GM21528 (cell line): ENCODE data around the gene UBL4B.
"Not testable (repeated sequence)": the region's sequence is repeated elsewhere in the genome, so short reads cannot be mapped to it uniquely, and the experiment has no call there.

Experiments
- ATAC-seq: cut with Tn5 transposase; IDR thresholded peaks from one replicate; pipeline ENCODE4 v1.9.1; 2021; ENCODE audit warnings: mild to moderate bottlenecking, moderate library complexity; ENCODE audit not compliant: unreplicated experiment, low FRiP score

The UBL4B gene, protein sequence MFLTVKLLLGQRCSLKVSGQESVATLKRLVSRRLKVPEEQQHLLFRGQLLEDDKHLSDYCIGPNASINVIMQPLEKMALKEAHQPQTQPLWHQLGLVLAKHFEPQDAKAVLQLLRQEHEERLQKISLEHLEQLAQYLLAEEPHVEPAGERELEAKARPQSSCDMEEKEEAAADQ

GRCh38 chr1:110112143-110112542 lies at the start of gene UBL4B:
Gene UBL4B, plus strand, starts transcription at chr1:110112443. Its CDS starts 92 bp downstream, at chr1:110112535.
- no peak for ATAC-seq

DNA sequence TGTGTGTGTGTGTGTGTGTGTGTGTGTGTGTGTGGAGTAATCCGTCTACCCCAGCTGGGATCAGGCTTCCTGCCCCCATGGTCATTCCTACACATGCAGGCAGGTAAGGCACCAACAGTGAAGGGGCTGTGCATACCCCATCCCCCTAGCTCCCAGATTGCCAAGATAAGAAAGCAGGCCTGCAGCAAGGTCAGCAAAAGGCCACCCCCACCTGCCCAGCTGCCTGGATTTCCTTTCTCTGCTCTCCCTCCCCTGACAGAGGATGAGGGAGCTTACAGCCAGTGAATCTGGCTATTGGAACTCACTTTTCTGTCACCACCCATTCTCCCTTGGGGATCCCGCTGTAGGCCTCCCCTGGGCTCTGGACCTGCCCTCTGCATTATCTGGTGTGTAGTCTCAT lies 49.6 kb upstream of the UBL4B start:
- no peak for ATAC-seq

- no peak for ATAC-seq
Measured at GRCh38 chr1:110063781-110064180, 48.5 kb upstream of the UBL4B start.

GRCh38 chr1:110064576-110065337 lies 47.5 kb upstream of the UBL4B start:
- no peak for ATAC-seq

- ATAC-seq, result no peak
Measured at GRCh38 chr1:110065841-110066240, 46.4 kb upstream of the UBL4B start.

DNA sequence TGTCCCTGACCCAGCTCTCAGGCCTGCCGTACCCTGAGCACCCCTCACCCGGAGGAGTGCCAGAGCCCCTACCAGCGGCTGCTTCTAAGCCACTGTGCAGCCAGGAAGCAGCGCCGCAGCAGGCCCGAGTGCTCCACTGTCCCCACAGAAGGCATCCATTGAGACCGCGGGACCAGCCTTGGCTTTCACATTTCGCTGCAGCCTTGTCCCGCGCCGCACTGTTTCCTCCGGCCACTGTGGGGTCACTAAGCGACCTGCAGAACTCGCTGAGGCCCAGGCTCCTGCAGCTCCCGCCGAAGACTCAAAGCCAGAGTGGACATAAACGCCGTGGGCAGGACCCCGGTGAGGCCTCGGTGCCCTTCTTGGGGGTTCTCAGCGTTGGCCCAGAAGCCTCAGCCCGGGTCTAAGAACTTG lies 44.8 kb upstream of the UBL4B start:
- ATAC-seq, result no peak

- no peak for ATAC-seq
Measured at GRCh38 chr1:110067893-110068645, 44.2 kb upstream of the UBL4B start.

- no peak for ATAC-seq
Measured at GRCh38 chr1:110068646-110069403, 43.4 kb upstream of the UBL4B start.

DNA sequence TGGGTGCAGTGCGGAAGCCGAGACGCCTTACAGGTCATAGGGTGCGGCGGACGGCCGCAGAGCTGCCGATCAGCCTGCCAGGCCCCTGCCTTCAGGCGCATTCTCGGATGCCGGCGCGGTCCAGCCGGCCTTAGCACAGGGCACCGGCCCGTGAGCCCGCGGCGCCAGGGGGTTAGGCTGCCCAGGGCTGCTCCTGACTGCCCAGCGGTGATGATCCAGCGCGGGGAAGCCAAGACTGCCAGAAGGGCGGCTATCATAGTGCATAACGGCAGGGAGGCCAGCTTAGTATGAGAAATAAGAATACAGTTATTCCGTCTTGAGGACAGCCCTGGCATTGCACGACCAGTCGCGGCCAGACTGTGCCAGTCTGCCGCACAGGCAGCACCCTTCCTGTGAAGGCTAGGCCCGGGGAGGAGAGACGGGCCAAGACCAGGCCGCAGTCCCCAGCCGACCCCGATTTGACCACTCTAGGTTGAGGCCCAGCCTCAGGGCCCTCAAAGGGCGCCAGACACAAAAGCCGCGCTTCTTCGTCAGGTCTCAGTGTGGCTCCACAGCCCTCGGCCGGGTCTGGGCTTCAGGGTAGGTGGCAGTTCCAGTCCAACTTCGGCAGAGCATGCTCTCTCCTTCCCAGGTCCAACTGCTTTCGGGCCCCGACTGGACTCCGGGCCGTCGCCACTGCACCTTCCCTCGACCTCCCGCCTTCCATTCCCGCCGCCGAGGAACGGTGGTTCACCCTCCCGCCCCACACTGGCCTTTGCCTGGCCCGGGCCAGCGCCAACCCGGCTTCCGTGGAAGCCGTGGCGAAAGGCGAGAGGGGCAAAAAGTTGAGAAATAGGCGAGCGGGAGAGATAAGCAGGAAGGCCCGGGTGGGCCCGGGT lies 42.6 kb upstream of the UBL4B start:
- no peak for ATAC-seq

DNA sequence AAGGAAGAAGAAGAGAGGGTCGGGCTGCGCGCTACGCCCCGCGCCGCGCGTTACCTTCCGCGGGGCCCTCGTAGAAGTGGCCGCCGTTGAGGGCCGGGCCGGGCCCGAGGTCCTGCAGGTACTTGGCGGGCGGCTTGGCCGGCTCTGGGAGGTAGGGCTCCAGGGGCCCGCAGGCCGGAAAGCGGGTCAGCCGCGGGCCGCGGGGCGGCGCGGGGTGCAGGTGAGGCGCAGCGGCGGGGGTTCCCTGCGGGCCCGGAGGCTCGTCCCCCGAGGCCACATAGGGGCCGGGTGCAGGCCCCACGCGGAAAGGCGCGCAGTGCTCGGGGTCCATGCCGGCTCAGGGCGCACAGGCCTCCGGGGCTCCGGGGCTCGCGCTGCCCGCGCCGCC lies 42.0 kb upstream of the UBL4B start:
- ATAC-seq, result no peak

DNA sequence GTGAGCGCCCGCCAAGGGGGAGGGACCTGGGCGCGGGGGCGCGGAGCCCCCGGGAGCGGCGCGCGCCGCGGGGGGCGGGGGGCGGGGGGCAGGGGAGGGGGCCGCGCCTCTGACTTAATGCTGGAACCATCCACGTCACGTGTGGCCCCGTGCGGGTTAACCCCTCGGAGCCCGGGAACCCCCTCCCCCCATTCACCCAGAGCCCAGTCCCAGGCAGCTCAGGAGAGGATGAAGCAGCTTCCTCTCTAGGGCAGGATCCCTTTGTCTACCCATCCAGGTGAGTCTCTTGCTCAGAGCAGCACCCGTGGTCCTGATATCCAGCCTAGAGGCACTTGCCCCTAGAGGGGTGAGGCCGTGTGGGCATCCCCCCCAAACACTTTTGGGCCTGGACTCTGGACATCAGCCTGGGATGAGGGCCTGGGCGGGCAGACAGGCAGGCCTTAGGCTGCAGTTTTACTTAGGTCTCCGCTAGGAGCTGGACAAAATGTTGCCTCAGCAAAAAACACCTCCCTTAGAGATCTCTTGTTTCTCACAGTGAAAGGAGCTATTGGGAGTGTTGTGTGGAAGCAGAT lies 41.5 kb upstream of the UBL4B start, which contains the start of gene ALX3:
ALX3 (minus strand) TSS at position 2 of the 572 bp plus-strand sequence. CDS start 60 bp downstream, outside the sequence.
- no peak for ATAC-seq

- ATAC-seq, result no peak
Measured at GRCh38 chr1:110074166-110074565, 38.1 kb upstream of the UBL4B start.

DNA sequence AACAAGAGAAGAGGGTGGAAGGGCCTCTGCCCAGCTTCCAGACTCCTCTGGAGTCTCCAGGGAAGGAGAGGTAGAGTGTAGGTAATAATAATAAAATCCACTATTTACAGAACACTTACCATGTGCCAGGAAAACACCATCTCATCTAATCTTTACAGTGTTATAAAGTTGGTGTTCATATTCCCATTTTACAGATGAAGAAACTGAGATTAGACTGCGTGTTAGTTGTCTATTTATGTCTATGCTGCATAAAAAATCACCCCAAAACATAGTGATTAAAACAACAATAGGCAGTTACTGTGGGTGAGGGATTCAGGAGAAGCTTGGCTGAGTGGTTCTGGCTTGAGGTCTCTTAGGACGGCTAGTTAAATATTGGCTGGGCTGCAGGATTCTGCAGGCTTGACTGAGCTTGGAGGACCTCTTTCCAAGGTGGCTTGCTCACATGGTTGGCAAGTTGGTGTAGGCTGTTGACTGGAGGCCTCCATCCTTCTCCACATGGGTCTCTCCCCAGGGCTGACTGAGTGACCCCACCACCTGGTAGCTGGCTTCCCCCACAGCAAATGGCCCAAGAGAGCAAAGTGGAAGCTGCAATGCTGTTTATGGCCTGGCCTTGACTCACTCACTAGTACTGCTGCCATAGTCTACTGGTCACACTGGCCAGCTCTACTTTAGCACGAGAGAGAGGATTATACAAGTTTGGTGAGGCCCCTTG lies 35.3 kb upstream of the UBL4B start:
- no peak for ATAC-seq

DNA sequence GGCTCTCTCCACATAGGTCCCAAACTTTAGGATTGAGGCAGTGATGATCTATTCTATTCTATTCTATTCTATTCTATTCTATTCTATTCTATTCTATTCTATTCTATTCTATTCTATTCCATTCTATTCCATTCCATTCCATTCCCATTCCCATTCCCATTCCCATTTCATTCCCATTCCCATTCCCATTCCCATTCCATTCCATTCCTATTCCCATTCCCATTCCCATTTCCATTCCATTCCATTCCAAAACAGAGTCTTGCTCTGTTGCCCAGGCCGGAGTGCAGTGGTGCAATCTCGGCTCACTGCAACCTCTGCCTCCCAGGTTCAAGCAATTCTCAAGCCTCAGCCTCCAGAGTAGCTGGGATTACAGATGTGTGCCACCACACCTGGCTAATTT lies 32.2 kb upstream of the UBL4B start:
- not testable (repeated sequence) for ATAC-seq

GRCh38 chr1:110081061-110081460 lies 31.2 kb upstream of the UBL4B start:
- ATAC-seq, result no peak

GRCh38 chr1:110082477-110082876 lies 29.8 kb upstream of the UBL4B start:
- ATAC-seq, result no peak

DNA sequence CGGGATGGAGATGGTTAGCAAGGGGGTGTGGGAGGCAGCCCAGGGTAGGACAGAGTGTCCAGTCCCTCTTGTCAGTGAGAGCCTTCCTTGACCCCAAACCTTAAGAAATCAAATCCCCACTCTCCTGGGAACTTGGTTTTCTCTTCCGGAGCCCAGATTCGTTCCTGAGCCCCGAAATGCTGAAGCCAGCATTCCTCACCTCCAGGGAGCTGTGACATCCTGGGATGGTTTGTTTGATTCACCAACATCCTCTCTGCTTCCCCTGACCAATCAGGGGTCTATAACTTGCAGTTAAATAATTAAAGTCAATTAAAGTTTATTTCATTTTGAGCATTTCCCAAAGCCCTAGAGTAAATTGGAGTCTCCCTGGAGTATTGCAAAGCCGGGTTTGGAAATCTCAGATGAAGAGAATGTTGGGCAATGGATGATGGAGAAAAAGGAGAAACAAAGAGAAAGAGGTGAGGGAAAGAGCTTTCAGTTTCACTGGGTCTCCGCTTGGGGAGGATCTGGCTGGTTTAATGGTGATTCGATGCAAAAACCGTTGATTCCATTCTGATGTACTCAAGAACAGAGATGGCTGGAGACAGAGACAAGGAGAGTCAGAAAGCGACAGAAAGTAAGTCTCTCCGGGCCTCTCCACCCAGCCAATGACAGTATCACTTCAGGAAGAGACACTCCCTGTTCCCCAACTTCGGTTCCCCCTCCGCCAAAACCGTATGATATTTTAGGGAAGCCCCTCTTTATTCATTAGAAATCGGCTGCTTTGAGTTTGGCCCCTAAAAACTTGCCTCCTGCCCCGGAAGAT lies 29.0 kb upstream of the UBL4B start:
- no peak for ATAC-seq

DNA sequence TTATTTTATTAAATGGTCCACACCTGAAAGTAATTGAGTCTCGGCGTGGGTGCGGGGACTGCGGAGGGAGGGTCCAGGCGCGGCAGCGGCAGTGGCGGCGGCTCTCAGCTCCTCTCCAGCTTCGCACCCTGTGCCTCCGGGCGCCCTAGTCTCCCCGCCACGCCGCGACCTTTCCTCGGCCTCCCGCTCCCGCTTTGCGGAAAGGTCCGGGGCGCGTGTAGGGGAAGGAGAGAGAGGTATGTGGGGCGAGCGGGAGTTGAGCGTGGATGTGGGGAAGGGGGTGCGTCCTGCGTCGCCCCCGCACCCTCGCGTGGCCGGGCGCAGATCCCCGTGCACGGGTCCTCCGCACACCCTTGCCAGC lies 28.4 kb upstream of the UBL4B start:
- no peak for ATAC-seq
